PC-3 (cell line): ENCODE results near the gene RRM2. TPM values are rescaled to one million over a fixed set of nuclear protein-coding genes. Genes with fewer than 3 reads are reported as not detected.

Experiments used
- ATAC-seq: fragments of 200-7000 bp; cut with Tn5 transposase; 2 replicates; pipeline ENCODE4 v1.9.1; 2020; ENCODE audit warnings: mild to moderate bottlenecking, moderate library complexity
- BruUV-seq: library from RNA; stranded (reverse); fragments of 400-500 nt; replicated peaks from 2 replicates; lab custom pipeline; 2021; lab: Mats Ljungman, UMichigan
- CTCF ChIA-PET: fragments of 300-600 bp; sonication (Branson Sonifier 250); formaldehyde crosslinking; loops from one replicate; lab custom pipeline; 2022; ENCODE audit warnings: antibody characterized with exemption; lab: Charles Lee
- POLR2A ChIA-PET: fragments of 300-600 bp; sonication (Branson Sonifier 250); formaldehyde crosslinking; loops from one replicate; lab custom pipeline; 2022; ENCODE audit warnings: antibody characterized with exemption; ENCODE audit not compliant: unreplicated experiment; lab: Charles Lee
- DNase-seq: peaks from one replicate; pipeline ENCODE4 v3.0.0-alpha.2; 2015
- H2AFZ ChIP-seq: fragments of 300-600 bp; sonication (generic); 2 replicates; pipeline ENCODE4 v1.6.0; 2016; ENCODE audit warnings: antibody characterized with exemption, low read length
- H3F3A ChIP-seq: fragments of 300-600 bp; sonication (generic); one replicate; pipeline ENCODE4 v1.6.0; 2017; ENCODE audit warnings: antibody characterized with exemption, low read length, control low read depth, mild to moderate bottlenecking; ENCODE audit not compliant: unreplicated experiment
- H3K27ac ChIP-seq: fragments of 300-600 bp; sonication (generic); 2 replicates; pipeline ENCODE4 v1.5.1; 2016; ENCODE audit warnings: mild to moderate bottlenecking, low read length
- H3K27me3 ChIP-seq: fragments of 300-600 bp; sonication (generic); 2 replicates; pipeline ENCODE4 v1.6.1; 2016; ENCODE audit warnings: low read length, mixed read lengths
- H3K36me3 ChIP-seq: fragments of 300-600 bp; sonication (generic); 2 replicates; pipeline ENCODE4 v1.6.1; 2016; ENCODE audit warnings: low read depth, mixed run types, low read length, mixed read lengths
- H3K4me1 ChIP-seq: fragments of 300-600 bp; sonication (generic); 2 replicates; pipeline ENCODE4 v1.5.1; 2016; ENCODE audit warnings: low read length; ENCODE audit not compliant: insufficient read depth
- H3K4me2 ChIP-seq: fragments of 300-600 bp; sonication (generic); 2 replicates; pipeline ENCODE4 v1.6.0; 2016; ENCODE audit warnings: low read length
- H3K4me3 ChIP-seq: fragments of 300-600 bp; sonication (generic); 2 replicates; pipeline ENCODE4 v1.5.1; 2016; ENCODE audit warnings: mild to moderate bottlenecking, low read length, mixed read lengths
- H3K79me2 ChIP-seq: fragments of 300-600 bp; sonication (generic); 2 replicates; pipeline ENCODE4 v1.6.1; 2017; ENCODE audit warnings: low read length, mixed read lengths
- H3K9ac ChIP-seq: fragments of 300-600 bp; sonication (generic); 2 replicates; pipeline ENCODE4 v1.6.0; 2016; ENCODE audit warnings: mild to moderate bottlenecking, low read length
- H3K9me2 ChIP-seq: fragments of 300-600 bp; sonication (generic); replicated peaks from 2 replicates; pipeline ENCODE4 v1.6.1; 2016; ENCODE audit warnings: mixed run types, low read length, mixed read lengths
- H3K9me3 ChIP-seq: fragments of 300-600 bp; sonication (generic); 2 replicates; pipeline ENCODE4 v1.6.1; 2016; ENCODE audit warnings: low read length, mixed read lengths
- H4K20me1 ChIP-seq: fragments of 300-600 bp; sonication (generic); 2 replicates; pipeline ENCODE4 v1.6.1; 2016; ENCODE audit warnings: low read length, mixed read lengths
- EZH2 ChIP-seq: fragments of 300-600 bp; sonication (generic); IDR thresholded peaks from one replicate; pipeline ENCODE4 v1.6.1; 2017; ENCODE audit warnings: antibody characterized with exemption, mild to moderate bottlenecking, low read length; ENCODE audit not compliant: unreplicated experiment
- EZH2phosphoT487 ChIP-seq: fragments of 300-600 bp; sonication (generic); IDR thresholded peaks from 2 replicates; pipeline ENCODE4 v1.6.1; 2018; ENCODE audit warnings: mild to moderate bottlenecking, antibody characterized with exemption, low read length, borderline replicate concordance
- intact Hi-C: fragments of 100-400 bp; cut with micrococcal nuclease; formaldehyde crosslinking; loops from 2 replicates; pipeline ENCODE4 v1.9.0; 2023
- total RNA-seq: library from RNA; depleted of rRNA; stranded (reverse); fragments of >200 nt; gene quantifications from 2 replicates; pipeline ENCODE4 v1.2.3, GENCODE V29; 2014
- TF ChIP-seq, protein P1 (sequence below): fragments of 300-600 bp; sonication (generic); conservative IDR thresholded peaks from 2 replicates; pipeline ENCODE4 v1.5.1; 2017; ENCODE audit warnings: antibody characterized with exemption, low read depth, mild to moderate bottlenecking, low read length

Gene RRM2
- total RNA-seq, 1 experiment from 2014 or later = 282 TPM

DNA sequence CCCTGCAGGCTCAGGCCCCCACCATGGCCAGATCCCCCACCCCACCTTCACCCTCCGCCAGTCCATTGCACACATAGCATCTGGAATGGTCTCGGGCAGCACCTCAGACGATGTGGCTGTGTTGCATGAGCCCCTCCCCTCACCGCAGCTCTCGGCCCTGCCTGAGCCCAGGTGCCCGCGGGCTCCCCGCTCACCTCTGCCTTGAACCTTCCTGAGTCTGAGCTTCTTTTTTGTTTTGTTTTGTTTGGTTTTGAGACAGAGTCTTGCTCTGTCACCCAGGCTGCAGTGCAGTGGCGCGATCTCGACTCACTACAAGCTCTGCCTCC lies 20.1 kb downstream of the RRM2 start:
- Histone ChIP-seq H3K9me2 (no peaks in the 10 kb centered on the region), H3K4me1 (no peaks in the 10 kb centered on the region), H3K4me3 (no peak overlapping the region), H4K20me1 (no peaks in the 10 kb centered on the region), H3K27ac (no peak overlapping the region), H3K4me2 (no peak overlapping the region), H3K9ac (no peak overlapping the region), H3K79me2 (no peaks in the 10 kb centered on the region), H2AFZ (no peak overlapping the region), H3K36me3 (no peaks in the 10 kb centered on the region; the same call in 1 of the 2 replicates), H3F3A (no peaks in the 10 kb centered on the region), H3K27me3 (no peaks in the 10 kb centered on the region), H3K9me3 (no peaks in the 10 kb centered on the region)
- CTCF ChIA-PET = no interaction called here
- TF ChIP-seq EZH2 (no peak), EZH2phosphoT487 (no peak)
- TF ChIP-seq, protein P1, sequence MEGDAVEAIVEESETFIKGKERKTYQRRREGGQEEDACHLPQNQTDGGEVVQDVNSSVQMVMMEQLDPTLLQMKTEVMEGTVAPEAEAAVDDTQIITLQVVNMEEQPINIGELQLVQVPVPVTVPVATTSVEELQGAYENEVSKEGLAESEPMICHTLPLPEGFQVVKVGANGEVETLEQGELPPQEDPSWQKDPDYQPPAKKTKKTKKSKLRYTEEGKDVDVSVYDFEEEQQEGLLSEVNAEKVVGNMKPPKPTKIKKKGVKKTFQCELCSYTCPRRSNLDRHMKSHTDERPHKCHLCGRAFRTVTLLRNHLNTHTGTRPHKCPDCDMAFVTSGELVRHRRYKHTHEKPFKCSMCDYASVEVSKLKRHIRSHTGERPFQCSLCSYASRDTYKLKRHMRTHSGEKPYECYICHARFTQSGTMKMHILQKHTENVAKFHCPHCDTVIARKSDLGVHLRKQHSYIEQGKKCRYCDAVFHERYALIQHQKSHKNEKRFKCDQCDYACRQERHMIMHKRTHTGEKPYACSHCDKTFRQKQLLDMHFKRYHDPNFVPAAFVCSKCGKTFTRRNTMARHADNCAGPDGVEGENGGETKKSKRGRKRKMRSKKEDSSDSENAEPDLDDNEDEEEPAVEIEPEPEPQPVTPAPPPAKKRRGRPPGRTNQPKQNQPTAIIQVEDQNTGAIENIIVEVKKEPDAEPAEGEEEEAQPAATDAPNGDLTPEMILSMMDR = peak; percentile 0; the same call in 1 of the 2 replicates
- ATAC-seq (no peak), DNase-seq (no peak)
- POLR2A ChIA-PET = interaction anchor here (0.6 kb wide), 1 partner anchor 266 kb away, joined by 5 read pairs; no protein-coding TSS in a partner anchor
- no TSS peak for BruUV-seq
- intact Hi-C loops = loop anchor here (5.0 kb wide), 1 partner anchor 160 kb away; the partner anchor contains the start of gene HPCAL1

DNA sequence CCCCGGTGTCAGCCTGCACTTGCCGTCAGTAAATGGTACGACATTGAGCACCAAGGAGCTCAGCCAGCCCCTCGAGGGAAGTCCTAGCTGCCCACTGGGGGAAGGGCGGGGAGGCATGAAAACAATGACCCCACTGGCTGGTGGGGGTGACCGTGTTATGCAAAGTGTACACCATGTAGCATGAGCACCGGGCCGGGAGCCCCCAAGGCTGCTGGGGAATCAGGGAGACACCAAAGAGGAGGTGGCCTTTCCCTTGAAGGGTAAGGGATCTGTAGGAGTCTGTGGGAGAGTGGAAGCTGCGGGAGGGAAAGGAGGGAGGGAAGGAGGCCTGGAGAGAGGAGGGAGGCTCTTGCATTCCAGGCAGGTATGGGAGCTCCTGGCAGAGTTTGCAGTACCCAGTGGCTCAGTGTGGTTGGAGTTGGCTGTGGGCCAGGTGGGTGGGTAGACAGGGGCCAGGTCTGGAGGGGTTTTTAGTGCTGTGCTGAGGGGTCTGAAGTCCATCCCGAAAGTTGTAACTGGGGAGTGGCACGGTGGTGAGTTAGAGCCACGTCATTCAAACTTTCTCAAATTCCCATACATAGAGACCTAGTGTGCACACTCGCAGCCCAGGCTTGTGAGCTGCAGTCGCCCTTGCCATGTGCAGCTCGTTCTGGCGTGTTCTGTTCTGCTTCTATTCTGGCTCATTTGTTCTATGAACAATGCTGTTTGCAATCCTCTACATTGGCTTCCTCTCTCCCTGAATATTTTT lies 22.4 kb downstream of the RRM2 start:
- POLR2A ChIA-PET = no interaction called here
- H3K9me2 ChIP-seq = no peaks in the 10 kb centered on the region
- DNase-seq (no peak), ATAC-seq (no peak)
- H3K36me3 ChIP-seq = no peaks in the 10 kb centered on the region; the same call in 1 of the 2 replicates
- no peak overlapping the region for H2AFZ ChIP-seq
- no peaks in the 10 kb centered on the region for H4K20me1 ChIP-seq
- intact Hi-C loops = loop anchor here (5.0 kb wide), 1 partner anchor 157 kb away; the partner anchor contains the start of gene HPCAL1
- H3K9me3 ChIP-seq = no peaks in the 10 kb centered on the region
- BruUV-seq = no TSS peak
- no peak overlapping the region for H3K27ac ChIP-seq
- H3K79me2 ChIP-seq = no peaks in the 10 kb centered on the region
- no peak overlapping the region for H3K4me2 ChIP-seq
- no peak for TF ChIP-seq EZH2
- TF ChIP-seq EZH2phosphoT487 = no peak
- TF ChIP-seq, protein P1 = no peak
- CTCF ChIA-PET = interaction anchor here (0.7 kb wide), 1 partner anchor 453 kb away, joined by 5 read pairs; no protein-coding TSS in a partner anchor
- H3K27me3 ChIP-seq = no peaks in the 10 kb centered on the region
- H3K9ac ChIP-seq = no peak overlapping the region
- no peaks in the 10 kb centered on the region for H3F3A ChIP-seq
- H3K4me1 ChIP-seq = no peaks in the 10 kb centered on the region
- no peak overlapping the region for H3K4me3 ChIP-seq
